GM18870 (cell line): ENCODE data around the gene INPP5A.

ENCODE experiments used
- ATAC-seq: cut with Tn5 transposase; IDR thresholded peaks from one replicate; pipeline ENCODE4 v1.9.1; 2021; ENCODE audit warnings: moderate library complexity; ENCODE audit not compliant: unreplicated experiment

INPP5A gene

DNA sequence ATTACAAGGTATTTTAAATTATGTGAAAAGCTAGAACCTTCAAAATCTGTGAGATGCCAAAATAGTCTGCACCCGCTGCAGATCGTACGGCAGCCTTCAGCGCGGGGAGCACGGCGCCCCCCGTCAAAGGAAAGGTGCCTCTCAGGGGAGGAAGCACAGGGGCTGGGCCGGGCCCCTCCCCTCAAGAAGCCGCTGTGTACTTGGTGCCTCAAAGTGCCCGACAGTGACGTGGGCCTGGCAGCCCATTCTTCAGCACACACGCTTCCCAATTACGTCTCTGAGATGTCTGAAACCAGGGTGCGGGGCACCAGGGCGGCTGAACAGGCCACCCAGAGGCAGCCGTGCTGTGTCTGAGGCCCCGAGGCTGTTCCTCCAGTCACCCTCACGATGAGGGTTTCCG, 116.1 kb downstream of the INPP5A start:
- no peak for ATAC-seq

DNA sequence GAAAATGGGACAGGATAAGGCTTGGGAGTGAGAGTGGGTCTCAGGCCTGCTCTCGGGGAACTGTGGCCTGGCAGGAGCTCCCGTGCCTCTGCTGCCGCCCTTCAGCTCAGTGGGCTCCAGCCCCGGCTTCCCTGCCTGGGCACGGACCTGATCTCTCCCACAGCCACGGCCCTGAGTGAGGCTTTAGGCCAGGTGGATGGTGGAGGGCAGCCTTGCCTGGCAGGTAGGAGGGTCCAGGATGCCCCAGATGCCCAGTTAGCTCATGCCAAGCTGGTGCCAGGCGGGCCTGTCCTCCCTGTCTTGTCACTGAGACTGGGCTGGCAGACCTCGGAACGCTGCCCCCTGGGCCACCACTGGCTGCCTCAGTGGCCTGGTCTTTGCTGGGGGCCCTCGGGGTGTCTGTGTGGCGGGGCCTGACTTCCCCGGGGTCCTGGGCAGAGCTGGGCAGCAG, 116.6 kb downstream of the INPP5A start:
- no peak for ATAC-seq

DNA sequence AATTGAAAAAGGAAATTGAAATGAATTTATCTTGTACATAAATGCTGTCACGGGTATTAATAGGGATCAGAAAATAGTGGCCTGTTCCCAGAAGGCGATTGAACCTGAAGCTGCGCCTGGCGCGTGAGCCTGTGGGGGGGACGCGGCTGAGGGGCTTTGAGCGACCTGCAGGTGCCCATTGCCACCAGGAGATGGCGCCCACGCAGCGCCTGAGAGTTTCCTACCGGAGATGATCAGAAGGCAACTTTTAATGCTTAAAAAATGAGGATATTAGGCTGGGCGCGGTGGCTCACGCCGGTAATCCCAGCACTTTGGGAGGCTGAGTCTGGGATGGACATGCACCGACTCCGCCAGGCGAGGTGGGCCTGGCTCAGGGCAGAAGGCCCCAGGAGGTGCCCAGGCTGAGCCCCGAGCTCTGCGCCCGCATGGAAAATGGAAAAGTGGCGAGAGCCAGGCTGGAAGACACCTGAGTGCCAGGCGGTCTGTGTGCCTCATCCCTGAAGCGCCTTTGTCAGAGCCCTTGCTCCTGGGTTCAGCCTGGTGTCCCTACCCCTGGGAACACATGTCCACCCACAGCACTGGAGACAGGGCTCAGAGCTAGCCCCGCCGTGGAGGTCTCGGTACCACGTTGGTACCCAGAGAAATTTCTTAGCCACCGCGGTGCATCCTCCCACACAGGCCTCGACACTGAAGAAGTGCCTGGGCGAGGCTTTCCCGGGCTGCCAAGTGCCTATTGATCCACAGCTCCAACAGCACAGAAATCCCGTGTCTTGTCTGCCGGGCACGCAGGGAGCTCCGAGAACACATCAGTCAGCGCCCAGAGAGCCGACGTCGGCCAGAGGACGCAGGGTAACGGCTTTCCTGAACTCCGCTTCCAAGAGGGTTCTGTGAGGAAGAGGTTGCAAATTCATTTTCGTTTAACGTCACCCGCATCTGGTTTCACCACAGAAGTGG, 117.4 kb downstream of the INPP5A start:
- ATAC-seq: no peak

DNA sequence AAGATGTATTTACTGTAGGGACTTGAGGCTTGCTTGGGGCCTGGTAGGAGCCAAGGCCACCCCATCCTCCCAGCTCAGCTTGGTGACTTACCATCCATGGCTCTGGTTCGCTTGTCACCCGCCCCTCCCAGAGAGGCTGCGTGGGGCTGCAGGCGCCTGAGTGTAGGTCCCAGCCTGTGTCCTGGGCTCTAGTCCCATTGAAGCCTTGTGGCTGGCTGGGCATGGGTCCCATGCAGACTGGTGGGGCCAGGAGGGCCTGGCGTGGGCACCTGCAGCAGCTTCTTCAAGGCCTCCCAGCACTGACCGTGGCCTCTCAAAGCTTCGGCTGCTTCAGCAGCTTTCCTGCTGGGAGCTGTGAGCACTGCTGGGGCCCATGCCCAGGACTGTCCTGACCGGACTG, 118.1 kb downstream of the INPP5A start:
- no peak for ATAC-seq

DNA sequence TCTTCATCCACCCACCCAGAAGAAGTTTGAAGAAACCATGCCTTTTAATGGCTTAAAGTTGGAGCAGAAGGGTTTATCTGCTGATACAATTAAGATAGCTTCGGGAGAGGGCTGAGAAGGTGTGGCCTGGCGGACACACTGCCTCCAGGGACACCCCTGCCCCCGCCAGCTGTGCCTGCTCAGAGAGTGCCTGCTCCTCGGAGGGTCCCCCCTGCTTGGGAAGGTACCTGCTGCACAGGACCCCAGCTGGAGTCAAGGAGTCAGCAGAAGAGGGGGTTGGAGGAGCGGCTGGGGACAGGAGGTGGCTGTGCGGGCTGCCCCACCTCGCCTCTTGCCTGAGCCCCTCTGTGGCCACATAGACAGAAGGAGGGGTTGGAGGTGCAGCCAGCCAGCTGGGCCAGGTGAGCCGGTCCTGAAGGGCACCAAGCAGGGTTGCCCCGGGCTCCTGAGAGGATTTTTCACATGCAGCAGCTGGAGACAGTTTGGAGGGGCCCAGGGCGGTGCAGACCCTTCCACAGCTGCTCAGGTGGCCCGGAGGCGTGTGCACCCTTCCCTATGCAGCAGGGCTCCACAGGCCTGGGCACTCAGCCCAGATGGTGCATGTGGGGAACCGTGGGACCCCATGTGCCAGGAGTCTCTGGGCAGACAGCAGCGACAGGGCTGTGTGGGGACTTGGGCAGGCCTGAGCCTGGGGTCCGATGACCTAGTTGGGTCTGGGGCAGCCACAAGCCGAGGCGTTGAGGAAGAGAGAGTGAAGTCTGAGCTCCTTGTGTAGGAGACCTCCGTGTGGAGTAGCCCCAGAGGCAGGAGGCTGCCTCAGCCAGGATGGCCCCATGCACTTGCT, 118.9 kb downstream of the INPP5A start:
- ATAC-seq: no peak

DNA sequence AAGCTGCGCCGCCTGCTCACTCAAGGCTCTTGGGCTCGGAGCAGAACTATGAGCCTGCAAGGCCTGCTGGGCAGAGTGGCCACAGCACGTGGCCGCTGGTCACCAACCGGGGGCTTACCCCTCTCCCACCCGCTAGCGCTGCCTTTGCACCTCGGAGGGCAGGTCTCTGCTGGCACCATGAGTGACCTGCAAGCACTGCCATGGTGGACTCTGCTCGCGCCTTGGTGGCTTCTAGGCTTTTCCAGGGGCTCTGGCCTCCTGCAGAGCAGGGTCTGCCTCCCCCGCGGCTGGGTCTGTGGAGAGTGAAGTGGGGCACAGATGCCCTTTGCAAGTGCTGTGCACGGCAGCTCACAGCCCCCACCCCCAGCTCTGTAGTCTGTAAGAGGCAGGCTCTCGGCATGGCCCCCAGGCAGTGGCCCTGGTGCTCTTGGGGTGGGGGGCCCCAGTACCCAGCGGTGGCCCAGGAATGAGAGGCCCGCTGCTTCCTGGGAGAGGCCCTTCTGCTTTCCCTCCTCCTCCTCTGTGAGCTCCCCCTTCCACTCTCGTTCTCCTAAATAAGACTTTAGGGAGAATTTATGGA, 119.6 kb downstream of the INPP5A start:
- ATAC-seq: no peak

DNA sequence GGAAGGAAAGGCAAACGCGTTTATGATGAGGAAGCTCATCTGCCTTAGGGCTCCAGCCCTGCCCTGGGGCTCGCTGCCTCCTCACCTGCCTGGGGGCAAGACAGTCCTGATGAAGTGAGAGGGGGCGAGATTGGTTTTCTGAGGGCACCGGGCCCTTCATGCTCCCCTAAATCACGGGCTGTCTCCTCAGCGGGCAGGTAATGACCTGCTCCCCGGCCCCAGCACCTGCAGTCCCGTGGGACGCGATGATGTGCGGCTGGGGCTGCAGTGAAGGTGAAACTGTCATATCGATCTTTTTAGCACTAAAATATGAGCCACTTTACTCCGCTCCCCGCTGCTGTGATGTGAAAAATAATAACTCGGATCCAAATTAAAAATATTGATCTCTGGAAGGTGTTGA, 120.2 kb downstream of the INPP5A start:
- ATAC-seq: no peak

DNA sequence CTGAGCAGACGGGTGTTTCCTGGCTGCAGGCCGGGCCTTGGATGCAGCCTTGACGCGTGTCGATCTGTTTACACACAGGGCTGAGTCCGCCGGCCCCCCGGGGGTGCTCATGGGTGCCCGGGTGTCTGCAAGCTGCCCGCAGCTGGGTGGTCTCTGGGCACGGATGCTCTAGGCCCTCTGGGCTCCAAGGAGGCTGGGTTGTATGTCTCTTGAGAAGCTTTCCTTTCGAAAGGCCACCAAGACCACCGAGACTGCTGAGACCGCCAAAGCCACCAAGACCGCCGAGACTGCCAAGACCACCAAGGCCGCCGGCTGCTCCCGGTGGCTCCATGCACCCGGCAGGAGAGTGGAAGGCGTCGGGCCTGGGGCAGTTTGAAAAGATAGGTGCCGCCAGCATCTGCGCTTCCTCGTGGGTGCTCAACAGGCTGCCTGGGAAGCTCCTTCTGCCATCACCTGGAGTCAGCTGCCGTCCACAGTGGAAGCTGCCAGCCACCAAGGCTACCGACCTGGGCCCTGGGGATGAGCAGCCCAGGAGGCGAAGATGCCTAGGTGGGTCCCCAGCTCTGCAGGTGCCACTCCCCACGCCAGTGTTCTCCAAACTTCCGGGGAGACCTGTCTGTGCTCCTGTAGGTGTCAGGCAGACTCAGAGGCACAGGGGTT, 121.1 kb downstream of the INPP5A start:
- no peak for ATAC-seq

DNA sequence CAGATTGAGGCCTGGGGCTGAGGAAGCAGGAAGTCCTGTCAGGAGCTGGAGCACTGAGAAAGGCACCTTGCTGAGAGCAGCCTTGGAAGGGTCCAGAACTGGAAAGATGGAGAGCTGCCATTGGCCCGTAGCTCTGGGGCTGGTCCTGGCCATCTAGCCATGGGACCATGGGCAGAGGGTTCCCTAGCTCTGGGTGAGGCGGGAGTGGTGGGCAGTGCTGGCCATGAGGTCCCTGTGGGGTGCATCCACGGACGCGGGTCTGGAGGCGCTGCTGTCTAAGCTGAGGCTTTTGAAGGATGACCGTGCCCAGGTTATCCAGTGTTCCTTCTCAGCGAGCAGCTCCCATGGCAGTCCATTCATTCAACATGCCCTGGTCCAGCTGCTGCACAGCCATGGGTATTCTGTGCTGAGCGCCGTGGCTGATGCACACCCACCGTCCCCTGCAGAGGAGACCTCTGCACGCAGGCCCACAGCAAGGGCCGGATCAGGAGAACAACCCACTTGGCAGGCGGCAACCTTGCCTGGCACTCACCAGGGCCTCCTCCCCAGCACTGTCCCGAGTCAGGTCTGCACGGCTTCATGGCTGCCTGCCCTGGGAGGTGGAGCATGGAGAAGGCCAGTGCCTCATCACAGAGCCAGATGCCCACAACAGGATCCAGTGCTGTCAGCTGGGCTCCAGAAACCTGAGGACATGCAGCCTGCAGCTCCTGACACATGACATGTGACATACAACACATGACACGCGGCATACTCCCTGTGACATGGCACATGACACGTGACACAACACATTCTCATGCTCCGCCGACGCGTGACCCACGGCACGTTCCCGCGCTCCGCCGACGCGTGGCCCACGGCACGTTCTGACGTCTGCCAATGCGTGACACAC, 121.9 kb downstream of the INPP5A start:
- no peak for ATAC-seq

DNA sequence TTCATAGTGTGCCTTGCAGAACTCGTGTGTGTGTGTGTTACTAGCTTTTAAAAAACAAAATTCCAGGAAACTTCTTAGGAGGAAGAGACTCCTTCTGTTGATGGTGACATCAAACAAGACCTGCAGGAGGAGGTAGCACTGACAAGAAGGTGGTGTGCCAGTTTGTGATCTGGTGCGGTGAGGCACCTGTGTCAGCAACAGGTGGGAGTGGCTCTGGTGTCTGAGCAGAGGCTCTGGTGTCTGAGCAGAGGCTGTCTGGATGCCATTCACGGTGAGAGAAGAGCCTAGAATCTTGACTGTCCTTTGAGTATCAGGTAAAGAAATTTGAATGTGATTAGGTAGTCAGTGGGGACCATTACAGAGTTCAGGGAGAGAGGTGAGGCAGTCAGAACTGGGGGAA, 122.8 kb downstream of the INPP5A start:
- no peak for ATAC-seq

DNA sequence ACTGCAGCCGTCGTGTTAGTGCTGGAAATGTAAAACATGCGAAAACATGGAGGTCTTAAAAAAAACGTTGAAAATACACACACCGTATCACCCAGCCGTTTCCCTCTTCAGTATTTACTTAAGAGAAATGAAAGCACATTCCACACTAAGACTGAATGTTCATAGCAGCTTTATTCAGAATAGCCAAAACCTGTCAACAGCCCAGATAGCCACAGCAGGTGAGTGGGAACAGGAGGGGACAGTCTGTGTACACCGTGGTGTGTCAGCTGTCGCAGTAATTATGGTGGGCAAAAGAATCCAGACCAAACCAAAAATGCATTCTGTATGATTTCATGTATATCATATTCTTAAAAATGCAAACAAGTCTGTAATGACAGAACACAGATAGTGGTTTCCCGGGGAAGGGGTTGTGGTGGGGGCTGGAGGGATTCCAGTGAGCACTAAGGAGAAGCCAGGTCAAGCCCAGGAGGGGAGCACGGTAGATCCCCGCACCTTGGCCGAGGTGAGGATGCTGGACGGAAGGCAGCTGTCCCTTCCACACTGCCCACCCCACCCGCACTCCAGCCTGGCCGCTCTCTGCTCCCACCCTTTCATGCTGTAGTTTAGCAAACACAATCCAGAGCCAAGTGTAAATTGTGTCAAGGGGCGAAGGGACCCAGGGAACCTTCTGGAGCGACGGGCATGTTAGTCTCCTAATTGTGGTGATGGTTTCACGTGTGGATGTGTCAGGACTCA, 124.8 kb downstream of the INPP5A start:
- ATAC-seq: no peak

DNA sequence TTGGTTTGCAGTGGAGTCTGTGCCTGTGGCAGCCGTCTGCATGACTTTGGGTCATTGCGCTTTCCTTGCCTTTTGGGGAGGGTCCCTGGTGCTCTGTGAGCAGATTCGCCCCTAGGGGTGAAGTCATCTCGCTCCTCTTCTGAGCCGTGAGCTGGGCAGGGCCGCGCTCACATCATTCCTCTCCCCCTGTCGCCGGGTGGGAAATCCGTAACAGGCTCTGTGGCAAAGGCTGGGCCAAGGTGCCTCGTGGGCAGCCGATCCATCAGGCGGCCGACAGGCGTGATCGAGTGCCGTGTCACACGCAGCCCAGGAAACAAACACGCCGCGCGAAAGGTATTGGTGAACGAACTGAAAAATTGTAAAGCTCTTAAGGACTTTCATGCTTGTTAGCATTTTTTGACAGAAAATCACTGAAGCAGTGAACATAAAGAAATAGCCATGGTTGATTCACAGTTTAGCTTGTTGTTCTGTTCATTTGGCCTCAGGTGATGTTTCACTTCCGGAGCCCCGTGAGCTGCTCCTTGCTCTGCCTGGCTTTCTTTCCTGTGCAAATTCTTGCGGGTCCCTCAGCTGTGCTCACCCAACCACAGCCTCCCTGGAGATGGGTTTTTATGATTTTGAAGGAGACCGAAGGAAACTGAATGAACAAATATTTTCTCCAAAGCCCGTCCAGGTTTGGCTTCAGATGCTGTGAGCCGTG, 126.2 kb downstream of the INPP5A start:
- no peak for ATAC-seq

DNA sequence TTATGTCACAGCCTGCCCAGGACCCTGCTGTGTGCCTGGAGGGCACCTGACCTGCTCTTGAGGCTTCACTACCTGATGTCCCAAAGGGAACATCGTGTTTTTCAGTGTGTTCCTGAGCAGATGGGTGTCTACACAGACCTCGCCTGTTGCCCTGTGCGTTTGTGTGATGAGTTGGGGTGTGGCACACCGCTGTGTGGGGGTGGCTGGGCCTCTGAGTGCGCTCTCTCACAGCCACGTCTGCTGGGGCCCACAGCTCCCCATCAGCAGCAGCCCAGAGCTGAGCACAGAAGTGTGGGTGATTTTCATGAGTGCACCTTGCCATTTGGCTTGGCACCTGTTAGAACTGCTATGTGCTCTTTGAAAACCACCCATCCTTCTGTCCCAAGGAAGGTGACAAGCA, 126.8 kb downstream of the INPP5A start:
- no peak for ATAC-seq

DNA sequence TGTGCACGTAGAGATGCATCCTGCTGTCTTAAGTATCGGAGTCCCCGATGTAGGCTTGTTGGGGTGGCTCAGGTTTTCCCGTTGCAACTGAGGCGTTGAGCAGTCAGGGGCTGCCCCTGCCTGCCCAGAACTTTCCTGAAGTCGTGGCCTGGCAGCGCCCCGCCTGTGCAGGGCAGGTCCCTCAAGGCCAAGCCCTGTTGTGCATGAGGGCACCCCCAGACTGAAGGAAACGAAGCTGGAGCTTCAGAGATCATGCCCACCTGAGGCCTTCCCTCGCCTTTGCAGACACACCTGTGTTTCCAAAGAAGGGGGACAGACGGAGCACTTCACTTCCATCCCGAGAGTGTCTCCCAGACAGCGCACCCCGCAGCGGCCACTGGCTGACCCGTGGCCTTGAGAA, 127.3 kb downstream of the INPP5A start:
- no peak for ATAC-seq

DNA sequence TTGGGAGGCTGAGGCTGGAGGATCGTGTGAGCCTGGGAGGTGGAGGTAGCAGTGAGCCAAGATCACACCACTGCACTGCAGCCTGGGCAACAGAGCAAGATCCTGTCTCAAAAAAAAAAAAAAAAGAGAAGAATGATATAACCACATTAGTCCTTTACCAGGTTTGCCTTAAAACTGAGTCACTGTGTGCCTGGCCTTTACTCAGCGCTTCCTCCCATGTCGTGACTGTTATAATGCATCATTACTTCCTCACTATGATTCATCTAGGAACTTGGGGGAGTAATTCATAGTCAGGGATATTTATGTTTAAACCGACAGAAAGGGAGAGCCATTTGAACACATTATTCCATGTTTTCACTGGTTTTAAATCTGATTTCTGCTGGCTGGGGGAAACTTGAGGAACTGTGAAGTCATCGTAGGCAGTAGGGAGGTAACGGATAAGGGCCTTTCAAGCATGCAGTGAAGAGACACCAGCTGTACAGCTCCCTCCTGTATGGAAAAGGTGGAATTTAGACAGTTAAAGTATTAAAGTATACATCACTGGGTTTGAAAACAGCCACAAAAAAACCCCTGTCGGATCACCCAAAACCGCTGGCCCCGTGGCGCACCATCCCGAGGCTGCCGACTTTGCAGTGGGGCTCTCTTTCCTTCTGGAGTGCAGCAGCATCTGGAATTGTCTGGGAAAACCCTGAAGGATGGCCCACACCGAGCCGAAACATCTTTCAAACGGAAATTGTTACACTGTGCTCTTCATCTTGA, 128.5 kb downstream of the INPP5A start:
- no peak for ATAC-seq

DNA sequence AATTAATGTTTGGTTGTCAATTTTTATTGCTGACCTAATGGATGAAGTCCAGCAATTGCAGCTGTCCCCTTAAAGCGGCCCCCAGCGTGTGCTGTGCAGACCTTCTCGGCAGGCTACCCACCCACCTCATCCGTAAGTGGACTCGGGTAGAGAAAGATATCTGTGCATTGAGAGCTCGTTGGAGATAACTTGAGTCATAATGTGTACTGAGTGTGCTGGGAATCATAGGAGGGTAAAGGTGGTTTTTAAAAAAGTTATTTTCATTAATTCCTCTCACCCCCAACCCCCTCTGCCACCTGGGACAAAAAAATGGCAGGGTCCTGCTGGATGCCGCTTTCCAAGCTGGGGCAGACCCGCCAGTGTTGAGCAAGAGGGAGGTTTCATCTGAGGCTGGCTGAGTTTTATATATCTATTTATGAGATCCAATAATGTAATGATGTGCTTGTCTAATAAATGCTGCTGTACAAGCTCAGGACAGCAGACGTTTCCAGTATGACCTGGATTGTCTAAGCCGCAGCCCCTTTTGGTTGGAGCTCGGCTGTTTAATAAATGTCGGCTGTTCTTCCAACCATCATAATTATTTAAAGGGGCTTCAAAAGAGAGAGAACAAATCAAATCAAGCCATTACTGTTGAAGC, 129.2 kb downstream of the INPP5A start:
- no peak for ATAC-seq

DNA sequence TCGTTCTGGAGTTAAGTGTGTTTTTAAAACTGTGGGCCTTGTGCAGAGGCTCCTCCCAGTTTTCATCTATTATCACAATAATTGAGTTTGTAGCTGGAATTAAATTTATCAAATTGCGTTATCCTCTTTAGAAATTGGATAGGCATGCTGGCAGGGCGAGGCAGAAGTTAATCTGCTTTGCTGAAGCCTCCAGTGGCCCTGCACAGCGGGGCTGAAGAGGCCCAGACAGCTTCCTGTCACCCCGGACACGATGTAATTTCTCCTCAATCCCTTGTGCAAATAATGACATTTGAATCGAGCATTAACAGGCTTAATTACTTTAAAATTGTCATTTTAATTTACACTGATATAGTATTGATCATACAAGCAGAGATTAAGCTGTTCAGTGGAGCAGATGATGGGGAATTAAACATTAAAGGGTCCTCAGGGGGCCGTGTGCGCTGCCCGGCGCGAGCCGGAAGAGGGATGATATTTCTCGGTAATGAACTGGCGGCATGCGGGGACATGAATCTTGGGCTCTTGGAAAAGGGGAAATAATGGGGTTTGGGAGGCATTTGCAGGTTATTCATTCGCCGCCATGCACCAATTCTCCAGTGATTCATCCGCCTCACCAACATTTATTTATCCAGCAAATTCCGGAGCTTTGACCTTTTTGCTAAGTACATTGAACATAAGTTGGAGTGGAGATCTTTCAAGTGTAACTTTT, 129.9 kb downstream of the INPP5A start:
- no peak for ATAC-seq
